ENCODE results near the gene ASCL5. TPM values are rescaled to one million over a fixed set of nuclear protein-coding genes. Genes with fewer than 3 reads are reported as not detected.

The ASCL5 gene
- total and polyA plus RNA-seq, 3 experiments from 2014 or later, result 0.22 TPM; not detected in 2

GRCh38 chr1:201137579-201138310, 10.8 kb upstream of the ASCL5 start:
- H3K4me3 ChIP-seq (ENCODE audit: low read length), result no peak overlapping the region
- H3K36me3 ChIP-seq (ENCODE audit: insufficient read depth, low read length), result peaks cover 7% of the 10 kb centered on the region
- H3K9me3 Mint-ChIP-seq, result no peaks in the 10 kb centered on the region
- H3K27me3 ChIP-seq (ENCODE audit: insufficient read depth, low read length, poor library complexity, severe bottlenecking), result no peaks in the 10 kb centered on the region
- H3K27ac Mint-ChIP-seq, result peak overlapping the region in 2 of 8 donors; percentile 25 to 29
- ChIA-PET CTCF (interaction anchor here (1.3 kb wide), 1 partner anchor 165 kb away, joined by 3 read pairs; no protein-coding TSS in a partner anchor), POLR2A (no interaction called here)
- no peaks in the 10 kb centered on the region for H3K4me1 ChIP-seq (ENCODE audit: insufficient read depth, low read length)
- H3K4me1 Mint-ChIP-seq, result no peaks in the 10 kb centered on the region
- no peak overlapping the region for H3K27ac ChIP-seq (ENCODE audit: low read depth, low read length)
- DNase-seq, result peak in 1 of 5 donors; percentile 16
- no peak overlapping the region for H3K4me3 Mint-ChIP-seq
- no peaks in the 10 kb centered on the region for H3K9me3 ChIP-seq (ENCODE audit: low read length)
- H3K36me3 Mint-ChIP-seq, result peaks cover 0 to 63% (median 15%) of the 10 kb centered on the region in 3 donors
- H3K27me3 Mint-ChIP-seq, result no peaks in the 10 kb centered on the region

- ChIA-PET CTCF (no interaction called here), POLR2A (no interaction called here)
- Histone ChIP-seq H3K27me3 (ENCODE audit: insufficient read depth, low read length, poor library complexity, severe bottlenecking) (no peaks in the 10 kb centered on the region), H3K36me3 (ENCODE audit: insufficient read depth, low read length) (peaks cover 6% of the 10 kb centered on the region), H3K9me3 (ENCODE audit: low read length) (no peaks in the 10 kb centered on the region), H3K4me1 (ENCODE audit: insufficient read depth, low read length) (no peaks in the 10 kb centered on the region), H3K27ac (ENCODE audit: low read depth, low read length) (no peak overlapping the region), H3K4me3 (ENCODE audit: low read length) (no peak overlapping the region)
- Mint-ChIP-seq H3K4me1 (no peaks in the 10 kb centered on the region), H3K27me3 (no peaks in the 10 kb centered on the region), H3K27ac (no peak overlapping the region), H3K9me3 (no peaks in the 10 kb centered on the region), H3K4me3 (no peak overlapping the region), H3K36me3 (peaks cover 0 to 56% (median 11%) of the 10 kb centered on the region in 3 donors)
- peak in 1 of 5 donors; percentile 13 for DNase-seq
Observed at GRCh38 chr1:201137024-201137392, 10.0 kb upstream of the ASCL5 start.

- H3K27ac Mint-ChIP-seq, result peak overlapping the region in 2 of 8 donors; percentile 36 to 46
- H3K36me3 ChIP-seq (ENCODE audit: insufficient read depth, low read length), result peaks cover under 1% of the 10 kb centered on the region
- no peaks in the 10 kb centered on the region for H3K27me3 ChIP-seq (ENCODE audit: insufficient read depth, low read length, poor library complexity, severe bottlenecking)
- ChIA-PET CTCF (no interaction called here), POLR2A (no interaction called here)
- no peak overlapping the region for H3K27ac ChIP-seq (ENCODE audit: low read depth, low read length)
- no peak overlapping the region for H3K4me3 Mint-ChIP-seq
- H3K4me1 ChIP-seq (ENCODE audit: insufficient read depth, low read length), result no peaks in the 10 kb centered on the region
- peaks cover 0 to 50% (median 11%) of the 10 kb centered on the region in 3 donors for H3K36me3 Mint-ChIP-seq
- H3K9me3 ChIP-seq (ENCODE audit: low read length), result no peaks in the 10 kb centered on the region
- H3K4me1 Mint-ChIP-seq, result no peaks in the 10 kb centered on the region
- no peaks in the 10 kb centered on the region for H3K9me3 Mint-ChIP-seq
- H3K4me3 ChIP-seq (ENCODE audit: low read length), result no peak overlapping the region
- H3K27me3 Mint-ChIP-seq, result no peaks in the 10 kb centered on the region
- peak in 1 of 5 donors; percentile 17 for DNase-seq
Observed at GRCh38 chr1:201136355-201137023, 9.5 kb upstream of the ASCL5 start.

- Histone ChIP-seq H3K27ac (ENCODE audit: low read depth, low read length) (no peak overlapping the region), H3K36me3 (ENCODE audit: insufficient read depth, low read length) (no peaks in the 10 kb centered on the region), H3K9me3 (ENCODE audit: low read length) (no peaks in the 10 kb centered on the region), H3K4me3 (ENCODE audit: low read length) (no peak overlapping the region), H3K4me1 (ENCODE audit: insufficient read depth, low read length) (no peaks in the 10 kb centered on the region), H3K27me3 (ENCODE audit: insufficient read depth, low read length, poor library complexity, severe bottlenecking) (no peaks in the 10 kb centered on the region)
- Mint-ChIP-seq H3K9me3 (no peaks in the 10 kb centered on the region), H3K36me3 (peaks cover 0 to 34% (median 11%) of the 10 kb centered on the region in 3 donors), H3K4me1 (no peaks in the 10 kb centered on the region), H3K4me3 (no peak overlapping the region), H3K27ac (no peak overlapping the region), H3K27me3 (no peaks in the 10 kb centered on the region)
- no peak for DNase-seq
- ChIA-PET POLR2A (no interaction called here), CTCF (no interaction called here)
Observed at GRCh38 chr1:201134405-201134804, 7.4 kb upstream of the ASCL5 start.

GRCh38 chr1:201131398-201131797, 4.4 kb upstream of the ASCL5 start:
- H3K9me3 ChIP-seq (ENCODE audit: low read length), result no peaks in the 10 kb centered on the region
- H3K4me3 ChIP-seq (ENCODE audit: low read length), result no peak overlapping the region
- Mint-ChIP-seq H3K4me3 (no peak overlapping the region), H3K4me1 (no peaks in the 10 kb centered on the region), H3K36me3 (peaks cover 0 to 21% (median 9%) of the 10 kb centered on the region in 3 donors), H3K27ac (peak overlapping the region in 2 of 8 donors; percentile 43 to 78), H3K9me3 (no peaks in the 10 kb centered on the region), H3K27me3 (peaks cover 0 to 17% of the 10 kb centered on the region in 2 donors)
- H3K27ac ChIP-seq (ENCODE audit: low read depth, low read length), result no peak overlapping the region
- no peaks in the 10 kb centered on the region for H3K36me3 ChIP-seq (ENCODE audit: insufficient read depth, low read length)
- no peaks in the 10 kb centered on the region for H3K27me3 ChIP-seq (ENCODE audit: insufficient read depth, low read length, poor library complexity, severe bottlenecking)
- peak in 1 of 5 donors; percentile 10 for DNase-seq
- POLR2A ChIA-PET, result no interaction called here
- CTCF ChIA-PET, result no interaction called here
- H3K4me1 ChIP-seq (ENCODE audit: insufficient read depth, low read length), result no peaks in the 10 kb centered on the region

GRCh38 chr1:201128962-201129361, 2.0 kb upstream of the ASCL5 start:
- peaks cover 6% of the 10 kb centered on the region for H3K27me3 ChIP-seq (ENCODE audit: insufficient read depth, low read length, poor library complexity, severe bottlenecking)
- CTCF ChIA-PET, result interaction anchor here (1.2 kb wide), 1 partner anchor 157 kb away, joined by 3 read pairs; no protein-coding TSS in a partner anchor
- H3K27ac ChIP-seq (ENCODE audit: low read depth, low read length), result no peak overlapping the region
- no peaks in the 10 kb centered on the region for H3K36me3 ChIP-seq (ENCODE audit: insufficient read depth, low read length)
- Mint-ChIP-seq H3K27ac (no peak overlapping the region), H3K9me3 (no peaks in the 10 kb centered on the region), H3K36me3 (peaks cover 0 to 2% (median 2%) of the 10 kb centered on the region in 3 donors), H3K4me3 (no peak overlapping the region), H3K27me3 (peaks cover 2 to 34% of the 10 kb centered on the region in 2 donors), H3K4me1 (no peaks in the 10 kb centered on the region)
- no peaks in the 10 kb centered on the region for H3K4me1 ChIP-seq (ENCODE audit: insufficient read depth, low read length)
- no peak overlapping the region for H3K4me3 ChIP-seq (ENCODE audit: low read length)
- POLR2A ChIA-PET, result no interaction called here
- H3K9me3 ChIP-seq (ENCODE audit: low read length), result no peaks in the 10 kb centered on the region
- DNase-seq, result peak in 1 of 5 donors; percentile 3

- Mint-ChIP-seq H3K9me3 (no peaks in the 10 kb centered on the region), H3K4me3 (no peak overlapping the region), H3K36me3 (peaks cover 0 to 2% (median 2%) of the 10 kb centered on the region in 3 donors), H3K27me3 (peaks cover 2 to 37% of the 10 kb centered on the region in 2 donors), H3K4me1 (no peaks in the 10 kb centered on the region), H3K27ac (peak overlapping the region in 1 of 8 donors; percentile 75)
- Histone ChIP-seq H3K36me3 (ENCODE audit: insufficient read depth, low read length) (no peaks in the 10 kb centered on the region), H3K27me3 (ENCODE audit: insufficient read depth, low read length, poor library complexity, severe bottlenecking) (peaks cover 10% of the 10 kb centered on the region), H3K4me1 (ENCODE audit: insufficient read depth, low read length) (no peaks in the 10 kb centered on the region), H3K4me3 (ENCODE audit: low read length) (no peak overlapping the region), H3K27ac (ENCODE audit: low read depth, low read length) (no peak overlapping the region), H3K9me3 (ENCODE audit: low read length) (no peaks in the 10 kb centered on the region)
- ChIA-PET POLR2A (no interaction called here), CTCF (no interaction called here)
- peak in 1 of 5 donors; percentile 3 for DNase-seq
Observed at GRCh38 chr1:201128476-201128875, 1.5 kb upstream of the ASCL5 start.

GRCh38 chr1:201127755-201128455, 921 bp upstream of the ASCL5 start:
- CTCF ChIA-PET, result no interaction called here
- Histone ChIP-seq H3K36me3 (ENCODE audit: insufficient read depth, low read length) (no peaks in the 10 kb centered on the region), H3K27ac (ENCODE audit: low read depth, low read length) (no peak overlapping the region), H3K4me1 (ENCODE audit: insufficient read depth, low read length) (no peaks in the 10 kb centered on the region), H3K9me3 (ENCODE audit: low read length) (no peaks in the 10 kb centered on the region), H3K4me3 (ENCODE audit: low read length) (no peak overlapping the region), H3K27me3 (ENCODE audit: insufficient read depth, low read length, poor library complexity, severe bottlenecking) (peaks cover 15% of the 10 kb centered on the region)
- Mint-ChIP-seq H3K27ac (no peak overlapping the region), H3K36me3 (no peaks in the 10 kb centered on the region), H3K27me3 (peaks cover 6 to 42% of the 10 kb centered on the region in 2 donors), H3K9me3 (no peaks in the 10 kb centered on the region), H3K4me1 (no peaks in the 10 kb centered on the region), H3K4me3 (no peak overlapping the region)
- DNase-seq, result peak in 1 of 5 donors; percentile 30
- POLR2A ChIA-PET, result no interaction called here
